Parathyroid adenoma (tissue), 2 donors: ENCODE results near the gene DEFB114.

ENCODE experiments used
- H2AFZ ChIP-seq: fragments of 300-600 bp; sonication (generic); one replicate; pipeline ENCODE4 v1.7.0; 2017; ENCODE audit warnings: antibody characterized with exemption, mild to moderate bottlenecking
- H3K27ac ChIP-seq: fragments of 300-600 bp; sonication (generic); one replicate; pipeline ENCODE4 v1.7.0; 2017
- H3K27me3 ChIP-seq: fragments of 300-600 bp; sonication (generic); one replicate; pipeline ENCODE4 v1.7.0; 2017; ENCODE audit warnings: low read length; ENCODE audit not compliant: control insufficient read depth, insufficient read depth
- H3K36me3 ChIP-seq: fragments of 300-600 bp; sonication (generic); one replicate; pipeline ENCODE4 v1.7.0; 2017; ENCODE audit warnings: low read length; ENCODE audit not compliant: control insufficient read depth, insufficient read depth
- H3K4me1 ChIP-seq: fragments of 300-600 bp; sonication (generic); one replicate; pipeline ENCODE4 v1.7.0; 2017; ENCODE audit warnings: control low read depth
- H3K4me2 ChIP-seq: fragments of 300-600 bp; sonication (generic); one replicate; pipeline ENCODE4 v1.7.0; 2017; ENCODE audit warnings: low read length
- H3K4me3 ChIP-seq: fragments of 300-600 bp; sonication (generic); one replicate; pipeline ENCODE4 v1.7.0; 2017; ENCODE audit warnings: low read depth, low read length
- H3K79me2 ChIP-seq: fragments of 300-600 bp; sonication (generic); one replicate; pipeline ENCODE4 v1.7.0; 2017; ENCODE audit warnings: control low read depth
- H3K9ac ChIP-seq: fragments of 300-600 bp; sonication (generic); one replicate; pipeline ENCODE4 v1.7.0; 2017; ENCODE audit warnings: mild to moderate bottlenecking
- H3K9me3 ChIP-seq: fragments of 300-600 bp; sonication (generic); one replicate; pipeline ENCODE4 v1.7.0; 2017; ENCODE audit warnings: low read length; ENCODE audit not compliant: control insufficient read depth
- CTCF ChIP-seq: fragments of 300-600 bp; sonication (generic); IDR thresholded peaks from one replicate; pipeline ENCODE4 v1.7.0; 2017; ENCODE audit warnings: antibody characterized with exemption, mild to moderate bottlenecking
- donor health status: primary hyperparathyroidism.

DEFB114 gene

GRCh38 chr6:49933526-49933925 is 30.4 kb downstream of the DEFB114 start:
- no peaks in the 10 kb centered on the region for H3K4me1 ChIP-seq
- no peaks in the 10 kb centered on the region for H3K36me3 ChIP-seq

GRCh38 chr6:49929340-49929739 is 34.6 kb downstream of the DEFB114 start:
- no peak overlapping the region for H3K9ac ChIP-seq
- no peak overlapping the region for H2AFZ ChIP-seq
- no peaks in the 10 kb centered on the region for H3K4me1 ChIP-seq
- TF ChIP-seq CTCF = no peak
- no peaks in the 10 kb centered on the region for H3K9me3 ChIP-seq
- H3K27ac ChIP-seq = no peak overlapping the region
- no peaks in the 10 kb centered on the region for H3K27me3 ChIP-seq
- no peaks in the 10 kb centered on the region for H3K79me2 ChIP-seq
- H3K4me2 ChIP-seq = no peak overlapping the region
- H3K4me3 ChIP-seq = no peak overlapping the region
- no peaks in the 10 kb centered on the region for H3K36me3 ChIP-seq

More at GRCh38 chr6:49933526-49933925, 30.4 kb downstream of the DEFB114 start:
- Histone ChIP-seq H3K9me3 (no peaks in the 10 kb centered on the region), H3K79me2 (no peaks in the 10 kb centered on the region), H3K27me3 (no peaks in the 10 kb centered on the region), H3K4me2 (no peak overlapping the region), H3K9ac (no peak overlapping the region), H3K27ac (no peak overlapping the region), H3K4me3 (no peak overlapping the region), H2AFZ (no peak overlapping the region)
- TF ChIP-seq CTCF = no peak

GRCh38 chr6:49923826-49924225 is 40.1 kb downstream of the DEFB114 start:
- TF ChIP-seq CTCF = no peak
- no peak overlapping the region for H3K27ac ChIP-seq
- H2AFZ ChIP-seq = no peak overlapping the region
- H3K9ac ChIP-seq = no peak overlapping the region
- H3K36me3 ChIP-seq = no peaks in the 10 kb centered on the region
- no peaks in the 10 kb centered on the region for H3K4me1 ChIP-seq
- H3K4me2 ChIP-seq = no peak overlapping the region
- H3K27me3 ChIP-seq = no peaks in the 10 kb centered on the region
- H3K4me3 ChIP-seq = no peak overlapping the region
- no peaks in the 10 kb centered on the region for H3K79me2 ChIP-seq
- no peaks in the 10 kb centered on the region for H3K9me3 ChIP-seq

- Histone ChIP-seq H3K4me2 (no peak overlapping the region), H3K27ac (no peak overlapping the region), H3K27me3 (no peaks in the 10 kb centered on the region), H3K36me3 (no peaks in the 10 kb centered on the region), H2AFZ (no peak overlapping the region), H3K4me3 (no peak overlapping the region), H3K4me1 (no peaks in the 10 kb centered on the region), H3K79me2 (no peaks in the 10 kb centered on the region), H3K9me3 (no peaks in the 10 kb centered on the region), H3K9ac (no peak overlapping the region)
- no peak for TF ChIP-seq CTCF
These were observed 43.9 kb downstream of the DEFB114 start for GRCh38 chr6:49919935-49920644.

- Histone ChIP-seq H3K4me1 (no peaks in the 10 kb centered on the region), H3K4me3 (no peak overlapping the region), H2AFZ (no peak overlapping the region), H3K27ac (no peak overlapping the region), H3K36me3 (no peaks in the 10 kb centered on the region), H3K9me3 (no peaks in the 10 kb centered on the region), H3K4me2 (no peak overlapping the region), H3K9ac (no peak overlapping the region), H3K79me2 (no peaks in the 10 kb centered on the region), H3K27me3 (no peaks in the 10 kb centered on the region)
- TF ChIP-seq CTCF = no peak
These were observed 44.7 kb downstream of the DEFB114 start for GRCh38 chr6:49919261-49919660.
